Ramos (cell line): Measurements from ENCODE around the gene ACY1.

Experiments
- in situ Hi-C: fragments of 300-500 bp; cut with MboI; formaldehyde crosslinking; loops from one replicate; pipeline ENCODE4 v1.14.3; 2022; ENCODE audit warnings: low sequenced_read_pairs; ENCODE audit not compliant: unreplicated experiment

The ACY1 gene

DNA sequence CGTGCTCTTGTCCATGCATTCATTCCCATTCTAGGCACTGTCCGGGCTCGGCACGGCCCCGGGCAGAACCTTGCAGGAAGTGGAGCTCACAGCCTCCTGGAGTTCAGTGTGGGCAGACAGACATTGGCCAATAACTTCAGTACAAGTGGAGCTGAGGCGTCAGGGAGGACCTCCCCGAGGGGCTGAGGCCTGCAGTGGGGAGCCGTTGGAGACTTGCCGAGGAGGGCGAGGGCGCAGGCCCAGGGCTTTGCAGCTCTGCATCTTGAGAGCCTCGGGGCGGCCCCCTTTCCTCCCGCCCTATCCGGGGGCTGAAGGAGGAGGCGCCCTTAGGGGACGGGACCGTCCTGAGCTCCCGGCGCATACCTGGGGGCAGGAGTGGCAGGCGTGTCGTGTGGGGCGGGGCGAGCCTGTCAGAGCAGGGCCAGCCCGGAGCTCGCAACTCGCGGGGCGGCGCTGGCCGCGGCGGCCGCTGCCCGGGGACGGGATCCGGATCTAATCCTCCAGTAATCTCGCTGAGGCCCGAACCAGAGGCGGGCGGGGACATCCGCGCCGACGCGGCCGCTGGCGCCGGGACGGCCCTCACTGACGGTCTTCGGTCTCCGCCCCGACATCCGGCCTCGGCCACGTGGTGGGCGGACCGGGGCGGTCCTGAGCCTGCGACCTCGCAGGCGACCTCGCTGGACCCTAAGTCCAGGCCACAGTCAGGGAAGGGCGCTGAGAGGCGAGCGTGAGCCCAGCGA, at the start of gene ACY1:
Gene ACY1, plus strand, starts transcription at position 698 of the 740 bp plus-strand sequence. CDS start 530 bp downstream, outside the sequence.
- in situ Hi-C loops, result no loop called here

DNA sequence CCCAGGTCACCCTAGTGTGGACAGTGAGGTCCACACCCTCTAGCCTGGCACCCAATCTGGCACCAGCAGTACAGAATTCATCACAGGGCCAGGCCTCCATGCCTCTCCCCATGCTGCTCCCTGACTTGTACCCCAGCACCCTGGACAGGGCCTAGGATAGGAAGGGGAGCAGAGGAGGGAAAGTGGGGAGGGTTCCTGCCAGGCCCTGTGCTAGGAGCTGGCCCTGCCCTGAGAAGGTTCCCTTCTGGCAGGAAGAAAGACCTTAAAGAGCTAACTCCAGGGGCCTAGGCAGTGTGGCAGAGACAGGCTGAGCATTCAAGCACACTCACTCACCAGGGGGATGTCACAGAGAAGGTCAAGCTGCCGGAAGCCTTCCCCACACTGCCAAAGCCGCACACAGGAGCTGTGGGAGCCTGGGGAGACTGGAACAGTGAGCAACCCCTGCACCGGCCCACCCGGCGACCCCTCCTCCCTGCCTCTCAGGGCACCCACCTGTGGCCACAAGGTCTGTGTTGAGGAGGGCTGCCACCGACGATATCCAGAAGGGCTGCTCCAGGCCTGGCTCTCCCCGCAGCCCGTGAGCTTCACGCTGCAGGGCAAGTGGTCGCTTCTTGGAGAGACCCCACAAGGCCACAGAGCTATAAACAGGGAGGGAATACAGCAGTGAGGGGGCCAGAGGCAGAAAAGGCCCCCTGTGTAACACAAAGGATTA, 49.0 kb upstream of the ACY1 start:
- in situ Hi-C loops, result no loop called here

DNA sequence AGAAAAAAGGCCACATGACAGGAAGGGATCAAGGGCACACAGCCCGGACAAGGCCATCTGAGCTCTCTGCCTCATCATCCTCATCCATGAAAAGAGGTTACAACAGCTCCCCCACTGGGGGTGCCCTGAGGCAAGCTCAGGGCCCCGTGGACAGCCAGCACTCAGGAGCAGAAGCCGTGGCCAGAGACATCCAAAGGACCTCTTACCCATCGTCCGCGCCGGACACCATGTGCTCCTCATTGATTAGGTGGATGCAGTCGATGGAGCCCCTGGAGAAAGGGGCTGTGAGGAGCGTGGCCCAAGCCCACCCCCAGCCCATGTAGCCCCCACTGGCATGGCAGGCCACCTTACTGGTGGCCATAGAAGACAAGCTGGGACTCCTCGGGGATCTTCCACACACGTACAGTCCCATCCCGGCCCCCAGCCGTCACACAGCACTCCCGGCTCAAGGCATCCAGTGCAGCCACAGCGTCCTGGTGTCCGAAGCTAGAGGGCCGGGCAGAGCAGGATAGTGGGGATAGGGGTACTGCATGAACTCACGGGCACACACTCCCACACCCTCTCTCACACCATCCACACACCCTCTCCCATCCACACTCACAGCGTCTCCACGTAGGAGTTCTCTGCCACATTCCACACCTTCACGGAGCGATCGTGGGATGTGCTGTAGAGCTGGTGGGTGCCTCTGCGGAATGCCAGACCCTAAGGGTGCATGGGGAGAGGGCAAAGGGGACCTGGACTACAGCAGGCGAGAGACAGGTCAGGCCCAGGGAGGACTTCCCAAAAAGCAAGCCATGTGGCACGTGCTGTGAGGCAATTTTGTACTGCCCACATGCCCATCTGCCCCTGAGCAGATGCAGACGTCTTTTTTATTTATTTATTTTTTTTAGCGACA, 48.1 kb upstream of the ACY1 start:
- in situ Hi-C loops, result no loop called here

DNA sequence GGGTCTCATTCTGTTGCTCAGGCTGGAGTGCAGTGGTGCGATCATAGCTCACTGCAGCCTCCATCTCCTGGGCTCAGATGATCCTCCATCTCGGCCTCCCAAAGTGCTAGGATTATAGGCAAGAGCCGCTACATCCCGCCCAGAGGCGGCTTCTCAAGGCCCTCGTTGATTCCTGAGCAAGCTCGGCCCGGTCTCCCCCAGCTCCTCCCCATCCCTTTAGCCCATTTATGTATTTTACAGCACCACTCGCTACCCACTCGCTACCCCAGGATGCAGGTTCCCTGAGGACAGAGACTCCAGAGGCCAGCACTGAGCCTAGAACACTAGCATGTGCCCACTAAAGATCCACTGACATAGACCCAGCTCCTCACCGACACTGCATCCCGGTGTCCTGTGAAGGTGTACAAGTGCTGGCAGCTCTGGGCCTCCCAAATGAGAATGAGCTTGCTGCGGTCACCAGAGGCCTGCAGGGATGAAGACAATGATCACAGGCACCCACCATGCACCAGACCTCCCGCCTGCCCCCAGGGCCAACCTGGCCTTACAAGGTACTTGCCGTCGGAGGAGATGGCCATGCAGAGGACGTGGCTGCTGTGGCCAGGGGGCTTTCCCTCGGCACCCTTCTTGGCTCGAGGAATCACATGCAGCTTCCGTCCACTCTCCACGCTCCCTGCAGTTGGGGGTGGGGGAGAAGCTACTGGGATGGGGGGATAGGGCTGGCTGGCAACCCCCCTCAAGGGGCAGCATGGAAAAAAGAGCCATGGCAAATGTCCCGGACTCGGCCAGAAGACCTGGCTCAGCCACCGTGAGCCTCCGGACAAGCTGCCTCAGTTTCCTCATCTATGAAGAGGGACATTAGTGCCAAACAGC, 47.2 kb upstream of the ACY1 start:
- in situ Hi-C loops, result no loop called here

DNA sequence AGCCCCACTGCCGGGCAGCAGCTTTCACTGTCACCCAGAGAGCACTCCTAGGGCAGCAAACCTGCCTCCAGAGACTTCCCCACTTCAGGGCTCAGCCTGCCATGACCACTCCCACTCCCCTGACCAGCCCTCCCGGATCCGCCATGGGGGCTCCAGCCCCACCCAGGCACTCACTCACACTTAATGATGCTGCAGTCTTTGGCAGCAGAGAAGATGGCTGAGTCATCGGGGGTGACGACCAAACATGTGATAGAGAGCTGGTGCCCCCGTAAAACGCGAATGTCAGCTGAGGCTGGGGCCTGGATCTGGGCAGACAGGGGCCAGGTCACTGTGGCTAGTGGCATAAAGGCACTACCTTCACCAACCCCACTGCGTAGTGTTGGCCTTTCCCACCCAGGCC, 46.3 kb upstream of the ACY1 start:
- in situ Hi-C loops, result no loop called here

DNA sequence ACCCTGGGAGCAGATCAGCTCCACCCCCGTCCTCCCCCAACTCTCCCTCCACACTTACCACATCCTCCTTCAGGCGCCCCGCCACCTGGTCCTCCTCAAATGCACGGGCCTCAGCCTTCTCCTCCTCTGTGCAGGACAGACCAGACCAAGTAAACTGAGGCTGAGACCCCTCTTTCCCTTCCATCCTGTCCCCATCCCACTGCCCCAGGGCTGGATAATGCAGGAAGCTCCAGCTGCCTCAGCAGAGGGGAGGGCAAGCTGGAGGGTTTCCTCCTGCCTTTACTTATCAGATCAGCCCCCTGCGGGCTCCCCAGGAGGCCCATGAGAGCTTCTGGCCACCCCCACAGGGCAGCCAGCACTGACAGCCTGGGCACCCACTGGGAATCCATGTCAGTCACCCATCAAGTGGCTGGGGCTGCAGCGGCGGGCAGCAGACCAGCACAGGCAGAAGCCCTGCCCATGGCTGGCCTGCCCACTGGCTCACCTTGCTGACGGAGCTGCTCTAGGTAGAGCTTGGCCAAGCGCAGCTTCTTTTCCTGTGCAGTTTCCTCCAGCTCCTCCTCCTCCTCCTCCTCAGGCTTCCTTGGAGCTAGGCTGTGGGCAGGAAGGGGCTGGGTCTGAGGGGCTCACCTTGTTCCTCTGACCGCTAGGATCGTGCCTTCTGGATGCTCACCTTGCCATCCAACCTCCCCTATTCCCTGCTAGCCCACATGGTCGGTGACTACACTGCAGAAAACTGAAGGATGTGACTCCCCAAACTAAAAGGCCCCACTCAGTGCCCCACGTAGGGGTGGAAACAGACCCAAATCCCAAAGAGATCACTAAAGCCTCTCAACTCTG, 45.5 kb upstream of the ACY1 start:
- in situ Hi-C loops, result no loop called here

DNA sequence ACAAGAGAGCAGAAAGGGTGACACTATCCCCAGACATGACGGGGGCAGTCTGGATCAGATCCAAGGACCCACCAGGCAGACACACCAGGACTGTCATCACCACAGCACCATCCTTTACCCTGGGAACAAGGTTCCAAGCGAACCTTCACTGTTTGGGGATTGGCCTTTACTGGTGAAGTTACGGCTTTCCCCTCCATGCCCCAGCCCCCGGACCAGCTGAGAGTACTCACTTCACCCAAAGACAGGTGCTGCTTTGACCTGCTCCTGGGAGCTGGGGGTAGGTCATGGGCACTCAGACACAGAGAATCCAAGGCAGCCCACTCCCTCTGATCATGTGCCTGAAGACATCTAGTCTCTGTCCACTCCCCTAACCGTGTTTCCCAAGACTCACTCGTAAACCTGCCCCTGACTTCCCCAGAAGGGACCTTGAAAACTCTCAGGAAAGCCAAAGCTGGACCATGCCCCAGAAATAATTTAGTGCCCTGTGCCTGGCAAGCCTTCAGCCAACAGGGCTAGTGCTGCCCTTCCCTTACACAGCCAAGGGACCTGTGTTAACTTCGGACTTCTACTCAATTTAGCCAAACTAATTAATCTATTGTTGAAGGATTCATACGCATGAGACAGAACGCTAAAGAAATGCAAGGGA, 44.4 kb upstream of the ACY1 start:
- in situ Hi-C loops, result no loop called here

DNA sequence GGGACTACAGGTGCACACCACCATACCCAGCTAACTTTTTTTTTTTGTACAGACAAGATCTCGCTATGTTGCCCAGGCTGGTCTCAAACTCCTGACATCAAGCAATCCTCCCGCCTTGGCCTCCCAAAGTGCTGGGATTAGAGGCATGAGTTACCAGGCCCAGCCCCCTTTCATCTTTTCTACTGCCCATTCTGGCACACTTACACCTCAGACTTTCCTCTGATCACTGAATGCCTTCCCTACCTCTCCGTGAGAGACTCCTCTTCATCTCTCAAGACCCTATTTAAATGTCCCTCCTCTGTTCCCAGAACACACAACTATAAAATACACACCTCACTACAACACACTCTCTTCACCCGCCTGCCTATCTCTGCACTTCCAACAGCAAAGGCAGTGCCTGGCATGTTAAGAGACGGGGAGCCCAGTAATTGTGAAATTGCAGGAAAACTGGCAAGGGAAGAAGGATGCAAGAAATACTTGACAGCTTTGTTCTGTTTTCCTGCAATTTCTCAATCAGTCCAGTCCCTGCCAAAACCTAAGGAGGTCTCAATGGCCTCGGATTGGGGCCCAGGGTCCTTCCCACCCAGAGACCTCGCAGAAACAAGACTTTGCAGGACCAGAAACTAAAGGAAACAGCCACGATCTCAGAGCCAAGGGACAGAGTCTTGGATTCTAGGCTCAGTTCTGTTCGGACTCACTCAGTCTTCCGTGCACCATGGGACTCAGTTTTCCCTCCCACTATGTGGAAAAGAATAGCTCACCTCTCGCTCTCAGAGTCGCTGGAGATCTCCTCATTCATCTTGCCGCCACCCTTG, 42.5 kb upstream of the ACY1 start:
- in situ Hi-C loops, result no loop called here

DNA sequence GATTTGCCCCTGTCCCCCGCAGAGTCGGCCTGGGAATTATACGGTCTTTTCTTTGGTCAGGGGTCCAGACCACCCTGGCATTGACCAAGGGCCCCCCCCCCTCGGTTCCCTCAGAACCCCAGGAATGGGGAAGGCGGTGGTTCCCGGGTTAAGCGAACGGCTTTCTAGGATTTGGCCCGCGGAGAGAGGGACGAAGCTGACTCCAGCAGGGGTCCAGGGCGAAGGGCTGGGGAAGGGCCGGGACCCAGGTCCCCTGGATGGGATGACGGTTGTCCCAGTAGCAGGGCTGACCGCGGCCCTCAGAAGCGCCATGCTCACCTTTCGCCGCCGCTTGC, 41.9 kb upstream of the ACY1 start:
- in situ Hi-C loops, result no loop called here

DNA sequence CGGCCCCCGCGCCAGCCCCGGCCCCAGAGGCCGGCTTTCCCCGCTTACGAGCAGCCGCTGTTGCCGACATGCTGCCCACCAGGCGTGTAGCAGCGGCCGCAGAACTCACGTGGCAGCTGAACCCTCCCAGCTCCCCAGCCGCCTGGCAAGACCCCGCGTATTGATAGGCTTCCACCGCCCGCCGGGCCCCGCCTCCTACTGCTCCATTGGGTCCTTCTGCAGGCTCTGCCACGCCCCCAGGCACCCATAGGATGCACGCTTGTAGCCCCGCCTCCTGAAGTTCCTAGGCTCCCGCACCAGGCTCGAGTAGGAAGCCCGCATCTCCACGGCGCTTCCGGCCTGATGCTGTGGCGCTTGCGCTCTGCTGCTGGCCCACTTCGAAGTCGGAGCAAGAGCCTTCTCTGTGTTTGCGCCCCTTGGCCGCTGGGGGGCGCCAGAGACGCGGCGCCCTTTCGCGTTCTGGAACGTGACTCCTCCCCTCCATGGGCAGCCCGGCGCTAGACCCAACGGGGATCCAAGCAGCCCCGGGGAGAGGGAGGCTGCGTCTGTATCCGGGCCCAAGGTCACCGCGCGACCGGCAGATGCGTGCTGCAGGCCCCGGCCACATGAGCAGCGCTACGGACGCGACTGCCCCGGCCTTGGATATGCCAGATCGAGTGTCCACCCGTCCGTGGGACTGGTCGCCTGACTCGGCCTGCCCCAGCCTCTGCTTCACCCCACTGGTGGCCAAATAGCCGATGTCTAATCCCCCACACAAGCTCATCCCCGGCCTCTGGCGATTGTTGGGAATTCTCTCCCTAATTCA, 41.3 kb upstream of the ACY1 start, which contains the start of the genes PARP3 and RRP9:
Gene PARP3, plus strand, starts transcription at position 566 of the 805 bp plus-strand sequence. CDS start 993 bp downstream, outside the sequence.
Gene RRP9, minus strand, starts transcription at position 107 of the 805 bp plus-strand sequence. Its CDS starts 37 bp downstream, at position 70.
- in situ Hi-C loops, result no loop called here

DNA sequence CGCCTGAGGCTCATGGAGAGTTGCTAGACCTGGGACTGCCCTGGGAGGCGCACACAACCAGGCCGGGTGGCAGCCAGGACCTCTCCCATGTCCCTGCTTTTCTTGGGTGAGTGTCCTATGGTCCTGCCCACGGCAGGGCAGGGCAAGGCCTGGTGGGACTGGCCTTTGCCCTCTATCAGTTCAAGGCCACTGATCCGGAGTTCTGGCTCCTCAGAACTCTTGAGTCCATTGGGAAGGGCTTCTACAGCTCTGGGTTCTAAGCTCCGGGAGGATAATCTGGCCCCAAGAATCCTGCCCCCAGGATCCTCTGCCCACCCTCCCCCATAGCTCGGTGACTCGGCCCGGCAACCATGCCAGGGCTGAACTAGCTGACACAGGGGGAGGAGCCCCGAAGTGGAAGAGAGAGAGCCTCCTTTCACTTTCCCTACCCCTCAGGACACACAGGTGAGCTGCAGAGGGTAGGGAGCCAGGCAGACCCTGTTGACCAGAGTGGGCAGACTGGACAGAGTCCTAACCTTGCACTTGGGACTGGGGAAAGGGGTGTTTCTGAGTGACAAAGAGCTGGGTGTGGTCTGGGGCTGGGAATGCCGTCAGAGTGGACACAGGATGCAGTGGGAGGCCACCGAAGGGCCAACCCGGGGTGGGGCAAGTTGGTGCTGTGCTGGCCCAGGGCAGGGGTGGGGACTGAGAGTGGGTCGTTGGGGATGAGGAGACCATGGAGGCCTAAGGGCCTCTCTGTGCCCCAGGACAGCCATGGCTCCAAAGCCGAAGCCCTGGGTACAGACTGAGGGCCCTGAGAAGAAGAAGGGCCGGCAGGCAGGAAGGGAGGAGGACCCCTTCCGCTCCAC, 40.5 kb upstream of the ACY1 start:
- in situ Hi-C loops, result no loop called here

DNA sequence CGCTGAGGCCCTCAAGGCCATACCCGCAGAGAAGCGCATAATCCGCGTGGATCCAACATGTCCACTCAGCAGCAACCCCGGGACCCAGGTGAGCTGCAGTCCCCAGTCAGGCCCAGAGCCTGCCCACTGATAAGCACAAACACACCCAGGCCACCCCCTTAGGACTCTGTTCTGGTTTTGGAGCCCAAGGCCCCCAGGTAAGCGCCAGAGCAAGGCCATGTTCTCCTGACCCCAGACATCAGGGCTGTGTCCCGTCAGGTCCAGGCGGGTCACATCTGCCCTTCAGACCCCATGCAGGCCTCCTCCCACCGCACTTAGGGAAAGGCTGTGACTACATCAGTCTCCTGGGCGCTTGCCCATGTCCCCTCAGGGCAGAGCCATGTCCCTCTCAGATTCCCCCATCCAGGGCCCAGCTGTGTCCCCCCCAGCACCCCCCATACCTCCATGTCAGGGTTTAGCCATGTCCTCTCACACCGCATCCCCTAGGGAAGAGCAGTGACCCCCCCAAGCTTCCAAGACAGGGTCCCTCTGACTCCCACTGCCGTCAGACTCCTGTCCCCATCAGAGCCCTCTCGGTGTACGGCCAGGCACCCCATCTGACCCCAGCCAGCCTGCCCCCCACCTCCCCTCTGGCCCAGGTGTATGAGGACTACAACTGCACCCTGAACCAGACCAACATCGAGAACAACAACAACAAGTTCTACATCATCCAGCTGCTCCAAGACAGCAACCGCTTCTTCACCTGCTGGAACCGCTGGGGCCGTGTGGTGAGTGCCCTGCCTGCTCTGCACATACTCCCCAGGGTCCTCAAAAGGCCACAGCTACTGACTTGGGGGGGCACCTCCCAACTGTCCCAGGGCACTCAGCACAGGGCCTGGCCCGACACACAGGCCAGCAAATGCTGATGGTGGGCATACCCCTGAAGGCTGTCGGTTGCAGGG, 39.6 kb upstream of the ACY1 start:
- in situ Hi-C loops, result no loop called here

DNA sequence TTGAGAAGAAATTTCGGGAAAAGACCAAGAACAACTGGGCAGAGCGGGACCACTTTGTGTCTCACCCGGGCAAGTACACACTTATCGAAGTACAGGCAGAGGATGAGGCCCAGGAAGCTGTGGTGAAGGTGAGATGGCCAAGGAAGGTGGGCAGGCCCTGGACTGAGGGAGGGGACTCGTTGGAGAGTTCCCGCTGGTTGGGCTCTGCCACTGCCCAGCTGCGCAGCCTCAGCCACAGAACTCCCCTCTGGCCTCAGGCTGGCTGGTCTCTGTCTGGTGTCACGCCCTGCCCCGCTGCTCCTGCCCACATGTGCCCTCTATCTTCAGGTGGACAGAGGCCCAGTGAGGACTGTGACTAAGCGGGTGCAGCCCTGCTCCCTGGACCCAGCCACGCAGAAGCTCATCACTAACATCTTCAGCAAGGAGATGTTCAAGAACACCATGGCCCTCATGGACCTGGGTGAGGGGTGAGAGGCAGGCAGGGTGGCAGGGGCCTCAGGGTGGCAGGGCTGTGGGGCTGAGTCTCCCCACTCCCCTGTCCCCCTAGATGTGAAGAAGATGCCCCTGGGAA, 38.8 kb upstream of the ACY1 start:
- in situ Hi-C loops, result no loop called here

DNA sequence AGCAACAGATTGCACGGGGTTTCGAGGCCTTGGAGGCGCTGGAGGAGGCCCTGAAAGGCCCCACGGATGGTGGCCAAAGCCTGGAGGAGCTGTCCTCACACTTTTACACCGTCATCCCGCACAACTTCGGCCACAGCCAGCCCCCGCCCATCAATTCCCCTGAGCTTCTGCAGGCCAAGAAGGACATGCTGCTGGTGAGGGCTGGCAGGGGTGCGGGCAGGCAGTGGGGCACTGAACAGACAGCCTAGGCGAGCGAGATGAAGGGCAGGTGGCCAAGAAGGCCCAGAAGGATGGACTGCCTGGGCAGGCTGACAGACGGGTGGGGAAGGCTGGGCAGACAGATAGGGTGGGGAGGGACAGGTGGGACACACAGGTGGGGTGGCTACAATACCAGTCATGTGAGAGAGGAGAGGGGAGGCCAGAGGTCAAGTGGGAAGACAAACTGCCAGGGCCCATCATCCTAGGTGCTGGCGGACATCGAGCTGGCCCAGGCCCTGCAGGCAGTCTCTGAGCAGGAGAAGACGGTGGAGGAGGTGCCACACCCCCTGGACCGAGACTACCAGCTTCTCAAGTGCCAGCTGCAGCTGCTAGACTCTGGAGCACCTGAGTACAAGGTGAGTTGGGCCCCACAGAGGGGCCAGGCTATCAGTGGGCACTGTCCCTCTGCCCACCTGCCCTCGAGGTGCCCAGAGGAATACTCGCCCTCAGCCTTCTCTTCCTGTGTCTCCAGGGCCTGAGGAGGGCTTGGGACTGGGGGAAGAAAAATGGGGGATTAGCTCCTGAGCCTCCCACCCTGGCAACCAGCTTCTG, 38.1 kb upstream of the ACY1 start:
- in situ Hi-C loops, result no loop called here
